H9 (cell line): ENCODE data around the gene EIF4A3. TPM values are rescaled to one million over a fixed set of nuclear protein-coding genes. Genes with fewer than 3 reads are reported as not detected.
A peak's percentile ranks its signal among the peaks of the same experiment; 100 is the strongest.

Experiments
- DNase-seq: peaks from one replicate; pipeline ENCODE4 v3.0.0-alpha.2; 2017
- H2AFZ ChIP-seq: one replicate; pipeline ENCODE4 v1.6.1; 2013; ENCODE audit warnings: mild to moderate bottlenecking, low read length, control low read depth, moderate library complexity
- H2AK5ac ChIP-seq: 2 replicates; pipeline ENCODE4 v1.6.1; 2013; ENCODE audit warnings: low read length, control low read depth, mixed read lengths; ENCODE audit not compliant: insufficient read length
- H2BK120ac ChIP-seq: one replicate; pipeline ENCODE4 v1.6.1; 2013; ENCODE audit warnings: low read depth, mild to moderate bottlenecking, low read length, control low read depth, inconsistent platforms; ENCODE audit not compliant: poor library complexity, severe bottlenecking
- H2BK12ac ChIP-seq: 2 replicates; pipeline ENCODE4 v1.6.1; 2013; ENCODE audit warnings: low read length, control low read depth, mixed read lengths, low read depth; ENCODE audit not compliant: insufficient read length
- H2BK15ac ChIP-seq: 2 replicates; pipeline ENCODE4 v1.6.1; 2013; ENCODE audit warnings: low read depth, low read length, control low read depth
- H2BK20ac ChIP-seq: one replicate; pipeline ENCODE4 v1.6.1; 2013; ENCODE audit warnings: low read depth, mild to moderate bottlenecking, low read length, control low read depth, inconsistent platforms; ENCODE audit not compliant: poor library complexity, severe bottlenecking
- H2BK5ac ChIP-seq: 2 replicates; pipeline ENCODE4 v1.6.1; 2013; ENCODE audit warnings: low read length, control low read depth, mixed read lengths; ENCODE audit not compliant: insufficient read length
- H3K14ac ChIP-seq: 2 replicates; pipeline ENCODE4 v1.6.1; 2013; ENCODE audit warnings: low read length, control low read depth; ENCODE audit not compliant: insufficient read depth
- H3K18ac ChIP-seq: 2 replicates; pipeline ENCODE4 v1.6.1; 2013; ENCODE audit warnings: low read depth, mild to moderate bottlenecking, mixed read lengths, low read length, control low read depth; ENCODE audit not compliant: insufficient read length
- H3K23ac ChIP-seq: 2 replicates; pipeline ENCODE4 v1.6.1; 2013; ENCODE audit warnings: low read length, control low read depth, mixed read lengths, low read depth; ENCODE audit not compliant: insufficient read length
- H3K23me2 ChIP-seq: 2 replicates; pipeline ENCODE4 v1.6.1; 2013; ENCODE audit warnings: low read depth, mild to moderate bottlenecking, mixed read lengths, low read length, control low read depth; ENCODE audit not compliant: insufficient read length, poor library complexity, severe bottlenecking
- H3K27ac ChIP-seq: 2 replicates; pipeline ENCODE4 v1.5.1; 2013; ENCODE audit warnings: low read length, control low read depth, mixed read lengths, low read depth; ENCODE audit not compliant: insufficient read length
- H3K27me3 ChIP-seq: 2 replicates; pipeline ENCODE4 v1.6.1; 2013; ENCODE audit warnings: low read length, control low read depth, inconsistent platforms; ENCODE audit not compliant: insufficient read depth
- H3K4ac ChIP-seq: 2 replicates; pipeline ENCODE4 v1.6.1; 2013; ENCODE audit warnings: low read depth, mild to moderate bottlenecking, control low read depth, inconsistent platforms, low read length, moderate library complexity
- H3K4me1 ChIP-seq: 2 replicates; pipeline ENCODE4 v1.6.1; 2013; ENCODE audit warnings: low read length, control low read depth, inconsistent platforms; ENCODE audit not compliant: insufficient read depth
- H3K4me2 ChIP-seq: 2 replicates; pipeline ENCODE4 v1.6.1; 2013; ENCODE audit warnings: low read length, control low read depth, mixed read lengths; ENCODE audit not compliant: insufficient read length, insufficient read depth
- H3K56ac ChIP-seq: 2 replicates; pipeline ENCODE4 v1.6.1; 2013; ENCODE audit warnings: low read depth, mild to moderate bottlenecking, mixed read lengths, low read length, control low read depth; ENCODE audit not compliant: insufficient read length
- H3K79me1 ChIP-seq: 2 replicates; pipeline ENCODE4 v1.6.1; 2013; ENCODE audit warnings: low read depth, mild to moderate bottlenecking, moderate library complexity, low read length, control low read depth, inconsistent platforms; ENCODE audit not compliant: insufficient read depth, poor library complexity, severe bottlenecking
- H3K79me2 ChIP-seq: 2 replicates; pipeline ENCODE4 v1.6.1; 2013; ENCODE audit warnings: low read length, control low read depth, inconsistent platforms; ENCODE audit not compliant: insufficient read depth
- H3K9ac ChIP-seq: 2 replicates; pipeline ENCODE4 v1.6.1; 2013; ENCODE audit warnings: low read length, control low read depth, mixed read lengths; ENCODE audit not compliant: insufficient read length; ENCODE audit errors: extremely low read depth
- H3K9me3 ChIP-seq: one replicate; pipeline ENCODE4 v1.6.1; 2013; ENCODE audit warnings: low read depth, low read length, inconsistent platforms; ENCODE audit not compliant: control insufficient read depth
- H3T11ph ChIP-seq: one replicate; pipeline ENCODE4 v1.6.1; 2013; ENCODE audit warnings: mild to moderate bottlenecking, low read length, control low read depth, inconsistent platforms
- H4K20me1 ChIP-seq: one replicate; pipeline ENCODE4 v1.6.1; 2013; ENCODE audit not compliant: control insufficient read depth, insufficient read length, insufficient read depth
- H4K5ac ChIP-seq: 2 replicates; pipeline ENCODE4 v1.6.1; 2013; ENCODE audit warnings: low read depth, mild to moderate bottlenecking, mixed read lengths, low read length, control low read depth; ENCODE audit not compliant: insufficient read length
- H4K8ac ChIP-seq: replicated peaks from 2 replicates; pipeline ENCODE4 v1.6.1; 2013; ENCODE audit warnings: low read length, control low read depth, mixed read lengths, low read depth; ENCODE audit not compliant: insufficient read length
- H4K91ac ChIP-seq: 2 replicates; pipeline ENCODE4 v1.6.1; 2013; ENCODE audit warnings: low read depth, mild to moderate bottlenecking, moderate library complexity, mixed read lengths, low read length, control low read depth; ENCODE audit not compliant: insufficient read length
- H3K27ac Mint-ChIP-seq, 3 experiments: 2 replicates in 2 of 3; 3 replicates in 1 of 3; pipeline ENCODE4 v1.8.0; 2020 to 2021; ENCODE audit warnings: mixed read lengths in 3 of 3, mild to moderate bottlenecking in 1 of 3, moderate library complexity in 1 of 3
- H3K27me3 Mint-ChIP-seq: 2 replicates; pipeline ENCODE4 v1.8.0; 2021; ENCODE audit warnings: low read depth, mild to moderate bottlenecking, moderate library complexity, mixed read lengths
- H3K36me3 Mint-ChIP-seq, 3 experiments: 2 replicates in 2 of 3; 3 replicates in 1 of 3; pipeline ENCODE4 v1.8.0; 2020 to 2021; ENCODE audit warnings: low read depth in 3 of 3, mixed read lengths in 3 of 3; ENCODE audit not compliant: insufficient read depth in 1 of 3
- H3K4me1 Mint-ChIP-seq, 2 experiments: 2 replicates each; pipeline ENCODE4 v1.8.0; 2020; ENCODE audit warnings: mixed read lengths in 2 of 2
- H3K4me3 Mint-ChIP-seq, 2 experiments: 2 replicates in 1 of 2; 3 replicates in 1 of 2; pipeline ENCODE4 v1.8.0; 2020 to 2021; ENCODE audit warnings: mild to moderate bottlenecking in 2 of 2, mixed read lengths in 2 of 2, moderate library complexity in 1 of 2
- H3K9me3 Mint-ChIP-seq, 2 experiments: 2 replicates in 1 of 2; 3 replicates in 1 of 2; pipeline ENCODE4 v1.8.0; 2020; ENCODE audit warnings: mild to moderate bottlenecking in 2 of 2, mixed read lengths in 2 of 2, moderate library complexity in 1 of 2
- CTCF ChIP-seq: fragments of 200-600 bp; sonication (generic); conservative IDR thresholded peaks from 3 replicates; pipeline ENCODE4 v1.8.0; 2021; ENCODE audit warnings: antibody characterized with exemption, mild to moderate bottlenecking
- WGBS: extraction: QIAGEN DNeasy Blood & Tissue Kit; methylation state at CpG from one replicate; pipeline ENCODE4 v1.1.7; 2013; ENCODE audit warnings: missing lambda C conversion rate, low lambda C conversion rate, mixed read lengths; ENCODE audit not compliant: insufficient read length; ENCODE audit errors: extremely low coverage; 5-methylcytosine and 5-hydroxymethylcytosine counted together
- total RNA-seq: library from RNA; stranded (reverse); gene quantifications from 2 replicates; pipeline ENCODE4 v1.2.1, GENCODE V29; 2021

Gene EIF4A3
- total RNA-seq, 1 experiment from 2014 or later, result 162 TPM

GRCh38 chr17:80138856-80139426 lies 8.0 kb downstream of the EIF4A3 start:
- H3K79me2 ChIP-seq, result no peaks in the 10 kb centered on the region; the same call in 1 of the 2 replicates
- H3K36me3 Mint-ChIP-seq, result peaks cover 71 to 98% (median 97%) of the 10 kb centered on the region in 3 experiments
- peak; percentile 24 for DNase-seq
- H2AK5ac ChIP-seq, result no peak overlapping the region
- H3K9ac ChIP-seq, result no peak overlapping the region
- H4K8ac ChIP-seq, result no peak overlapping the region
- H3K9me3 Mint-ChIP-seq, result no peaks in the 10 kb centered on the region
- no peak overlapping the region for H3K18ac ChIP-seq
- H3K23ac ChIP-seq, result no peak overlapping the region
- H3K9me3 ChIP-seq, result no peaks in the 10 kb centered on the region
- no peak for TF ChIP-seq CTCF
- no peak overlapping the region for H2BK12ac ChIP-seq
- no peak overlapping the region for H3T11ph ChIP-seq
- H3K4me3 Mint-ChIP-seq, result no peak overlapping the region
- H2BK120ac ChIP-seq, result no peak overlapping the region
- H2BK15ac ChIP-seq, result no peak overlapping the region
- no peak overlapping the region for H2BK5ac ChIP-seq
- no peak overlapping the region for H3K14ac ChIP-seq
- H3K23me2 ChIP-seq, result no peaks in the 10 kb centered on the region
- H3K56ac ChIP-seq, result no peak overlapping the region
- no peak overlapping the region for H3K4ac ChIP-seq
- H3K27ac ChIP-seq, result no peak overlapping the region
- no CpG with 5 or more reads among the region's 18 CpGs for WGBS
- no peaks in the 10 kb centered on the region for H3K27me3 ChIP-seq
- H3K27ac Mint-ChIP-seq, result no peak overlapping the region
- no peaks in the 10 kb centered on the region for H3K79me1 ChIP-seq
- no peak overlapping the region for H4K5ac ChIP-seq
- no peaks in the 10 kb centered on the region for H3K27me3 Mint-ChIP-seq
- no peak overlapping the region for H4K91ac ChIP-seq
- no peaks in the 10 kb centered on the region for H3K4me1 ChIP-seq
- no peaks in the 10 kb centered on the region for H3K4me1 Mint-ChIP-seq
- H4K20me1 ChIP-seq, result no peaks in the 10 kb centered on the region
- H2AFZ ChIP-seq, result no peak overlapping the region
- H2BK20ac ChIP-seq, result no peak overlapping the region
- no peak overlapping the region for H3K4me2 ChIP-seq
